T-helper 9 cell (primary cell): ENCODE data around the gene HACD2.

ENCODE experiments used
- DNase-seq: peaks from one replicate; pipeline ENCODE4 v3.0.0-alpha.2; 2020

The HACD2 gene

GRCh38 chr3:123479891-123480290 lies 105.0 kb downstream of the HACD2 start:
- DNase-seq: no peak

- DNase-seq: no peak
These were observed 106.5 kb downstream of the HACD2 start for GRCh38 chr3:123478314-123478713.

- no peak for DNase-seq
These were observed 107.7 kb downstream of the HACD2 start for GRCh38 chr3:123476967-123477750.

GRCh38 chr3:123475786-123476185 lies 109.1 kb downstream of the HACD2 start:
- DNase-seq: no peak

GRCh38 chr3:123471106-123471505 lies 113.7 kb downstream of the HACD2 start:
- DNase-seq: no peak

- DNase-seq: no peak
These were observed 115.4 kb downstream of the HACD2 start for GRCh38 chr3:123469323-123469995.

GRCh38 chr3:123467046-123467445 lies 117.8 kb downstream of the HACD2 start:
- DNase-seq: no peak

GRCh38 chr3:123464211-123464610 lies 120.6 kb downstream of the HACD2 start:
- no peak for DNase-seq

GRCh38 chr3:123459862-123460261 lies 125.0 kb downstream of the HACD2 start:
- DNase-seq: no peak

GRCh38 chr3:123458255-123458654 lies 126.6 kb downstream of the HACD2 start:
- DNase-seq: no peak

GRCh38 chr3:123457841-123458240 lies 127.0 kb downstream of the HACD2 start:
- no peak for DNase-seq

- no peak for DNase-seq
These were observed 131.2 kb downstream of the HACD2 start for GRCh38 chr3:123453675-123454074.

- DNase-seq: no peak
These were observed 133.7 kb downstream of the HACD2 start for GRCh38 chr3:123451186-123451585.

GRCh38 chr3:123449997-123450604 lies 134.8 kb downstream of the HACD2 start:
- no peak for DNase-seq

GRCh38 chr3:123449102-123449996 lies 135.5 kb downstream of the HACD2 start:
- no peak for DNase-seq

GRCh38 chr3:123448536-123449101 lies 136.2 kb downstream of the HACD2 start, which contains the start of gene ADCY5:
Gene ADCY5, minus strand, starts transcription at chr3:123449090. Its CDS starts 545 bp downstream, at chr3:123448545.
- DNase-seq: no peak

GRCh38 chr3:123447749-123448517 lies 136.9 kb downstream of the HACD2 start:
- peak; percentile 20 for DNase-seq

GRCh38 chr3:123447416-123447748 lies 137.5 kb downstream of the HACD2 start:
- DNase-seq: no peak

GRCh38 chr3:123446610-123447109 lies 138.2 kb downstream of the HACD2 start:
- no peak for DNase-seq

GRCh38 chr3:123446210-123446609 lies 138.6 kb downstream of the HACD2 start:
- no peak for DNase-seq

- no peak for DNase-seq
These were observed 139.2 kb downstream of the HACD2 start for GRCh38 chr3:123445702-123446101.
